MCF 10A (cell line): ENCODE measurements around the gene MYOC. TPM values are rescaled to one million over a fixed set of nuclear protein-coding genes. Genes with fewer than 3 reads are reported as not detected.

Experiments
- BruUV-seq: library from RNA; stranded (reverse); fragments of 400-500 nt; replicated peaks from 2 replicates; lab custom pipeline; 2021; lab: Mats Ljungman, UMichigan
- CTCF ChIA-PET: fragments of 300-600 bp; sonication (Branson Sonifier 250); formaldehyde crosslinking; extraction: SDS; loops from one replicate; lab custom pipeline; 2021; ENCODE audit warnings: antibody characterized with exemption, inconsistent platforms; lab: Yijun Ruan, JAX
- POLR2A ChIA-PET: fragments of 300-600, 350-650 bp; sonication (Branson Sonifier 250); formaldehyde crosslinking; extraction: SDS; loops from one replicate; lab custom pipeline; 2020; ENCODE audit warnings: antibody characterized with exemption, inconsistent platforms; lab: Yijun Ruan, JAX
- DNase-seq: peaks from one replicate; pipeline ENCODE4 v3.0.0-alpha.2; 2018; ENCODE audit not compliant: unreplicated experiment
- H3K27ac Mint-ChIP-seq: one replicate; pipeline ENCODE4 v1.8.0; 2022; ENCODE audit warnings: mild to moderate bottlenecking, low read depth, mixed read lengths; ENCODE audit not compliant: unreplicated experiment
- H3K27me3 Mint-ChIP-seq: one replicate; pipeline ENCODE4 v1.8.0; 2022; ENCODE audit warnings: mixed read lengths; ENCODE audit not compliant: insufficient read depth, unreplicated experiment
- H3K36me3 Mint-ChIP-seq: one replicate; pipeline ENCODE4 v1.8.0; 2022; ENCODE audit warnings: mild to moderate bottlenecking, moderate library complexity, mixed read lengths; ENCODE audit not compliant: insufficient read depth, unreplicated experiment
- H3K4me1 Mint-ChIP-seq: one replicate; pipeline ENCODE4 v1.8.0; 2022; ENCODE audit warnings: mixed read lengths; ENCODE audit not compliant: insufficient read depth, unreplicated experiment
- H3K4me3 Mint-ChIP-seq: one replicate; pipeline ENCODE4 v1.8.0; 2022; ENCODE audit warnings: mild to moderate bottlenecking, moderate library complexity, mixed read lengths; ENCODE audit not compliant: unreplicated experiment
- H3K9me3 Mint-ChIP-seq: one replicate; pipeline ENCODE4 v1.8.0; 2022; ENCODE audit warnings: mixed read lengths; ENCODE audit not compliant: unreplicated experiment
- intact Hi-C: fragments of 100-400 bp; cut with micrococcal nuclease; formaldehyde crosslinking; loops from 2 replicates; pipeline ENCODE4 v1.14.1; 2022
- total RNA-seq: library from RNA; stranded (reverse); gene quantifications from 2 replicates; pipeline ENCODE4 v1.2.3, GENCODE V29; 2022
- TF ChIP-seq, protein P1 (sequence below): fragments of 200-600 bp; IDR thresholded peaks from one replicate; pipeline ENCODE4 v1.8.0; 2022; ENCODE audit warnings: antibody characterized with exemption, mild to moderate bottlenecking; ENCODE audit not compliant: unreplicated experiment

MYOC gene
- total RNA-seq, 1 experiment from 2014 or later, result not detected

DNA sequence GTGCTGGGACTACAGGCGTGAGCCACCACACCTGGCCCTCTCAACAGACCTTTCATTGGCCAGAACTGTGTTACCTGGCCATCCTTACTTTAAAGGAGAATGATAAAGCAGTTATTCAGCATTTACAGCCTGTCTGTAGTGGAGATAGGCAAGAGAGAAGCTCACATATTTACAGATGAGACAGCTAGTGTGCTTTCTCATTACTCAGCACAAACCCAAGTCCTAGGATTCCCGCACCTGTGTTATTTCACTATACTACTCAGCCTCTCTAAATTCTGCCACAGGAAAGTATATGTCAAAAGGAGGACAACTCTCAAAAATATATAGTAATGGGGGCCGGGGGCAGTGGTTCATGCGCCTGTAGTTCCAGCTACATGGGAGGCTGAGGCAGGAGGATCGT lies 15.9 kb upstream of the MYOC start:
- H3K9me3 Mint-ChIP-seq, result no peaks in the 10 kb centered on the region
- no peak for DNase-seq
- ChIA-PET POLR2A (no interaction called here), CTCF (interaction anchor here (0.6 to 5.0 kb wide), 5 partner anchors 11 to 1979 kb away, joined by 3 to 20 read pairs (median 3); partner anchors contain the start of gene MYOCOS)
- no peaks in the 10 kb centered on the region for H3K27me3 Mint-ChIP-seq
- TF ChIP-seq, protein P1, sequence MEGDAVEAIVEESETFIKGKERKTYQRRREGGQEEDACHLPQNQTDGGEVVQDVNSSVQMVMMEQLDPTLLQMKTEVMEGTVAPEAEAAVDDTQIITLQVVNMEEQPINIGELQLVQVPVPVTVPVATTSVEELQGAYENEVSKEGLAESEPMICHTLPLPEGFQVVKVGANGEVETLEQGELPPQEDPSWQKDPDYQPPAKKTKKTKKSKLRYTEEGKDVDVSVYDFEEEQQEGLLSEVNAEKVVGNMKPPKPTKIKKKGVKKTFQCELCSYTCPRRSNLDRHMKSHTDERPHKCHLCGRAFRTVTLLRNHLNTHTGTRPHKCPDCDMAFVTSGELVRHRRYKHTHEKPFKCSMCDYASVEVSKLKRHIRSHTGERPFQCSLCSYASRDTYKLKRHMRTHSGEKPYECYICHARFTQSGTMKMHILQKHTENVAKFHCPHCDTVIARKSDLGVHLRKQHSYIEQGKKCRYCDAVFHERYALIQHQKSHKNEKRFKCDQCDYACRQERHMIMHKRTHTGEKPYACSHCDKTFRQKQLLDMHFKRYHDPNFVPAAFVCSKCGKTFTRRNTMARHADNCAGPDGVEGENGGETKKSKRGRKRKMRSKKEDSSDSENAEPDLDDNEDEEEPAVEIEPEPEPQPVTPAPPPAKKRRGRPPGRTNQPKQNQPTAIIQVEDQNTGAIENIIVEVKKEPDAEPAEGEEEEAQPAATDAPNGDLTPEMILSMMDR, result no peak
- H3K27ac Mint-ChIP-seq, result no peak overlapping the region
- intact Hi-C loops, result no loop called here
- peaks cover 5% of the 10 kb centered on the region for H3K36me3 Mint-ChIP-seq
- no TSS peak for BruUV-seq
- H3K4me1 Mint-ChIP-seq, result no peaks in the 10 kb centered on the region
- no peak overlapping the region for H3K4me3 Mint-ChIP-seq

DNA sequence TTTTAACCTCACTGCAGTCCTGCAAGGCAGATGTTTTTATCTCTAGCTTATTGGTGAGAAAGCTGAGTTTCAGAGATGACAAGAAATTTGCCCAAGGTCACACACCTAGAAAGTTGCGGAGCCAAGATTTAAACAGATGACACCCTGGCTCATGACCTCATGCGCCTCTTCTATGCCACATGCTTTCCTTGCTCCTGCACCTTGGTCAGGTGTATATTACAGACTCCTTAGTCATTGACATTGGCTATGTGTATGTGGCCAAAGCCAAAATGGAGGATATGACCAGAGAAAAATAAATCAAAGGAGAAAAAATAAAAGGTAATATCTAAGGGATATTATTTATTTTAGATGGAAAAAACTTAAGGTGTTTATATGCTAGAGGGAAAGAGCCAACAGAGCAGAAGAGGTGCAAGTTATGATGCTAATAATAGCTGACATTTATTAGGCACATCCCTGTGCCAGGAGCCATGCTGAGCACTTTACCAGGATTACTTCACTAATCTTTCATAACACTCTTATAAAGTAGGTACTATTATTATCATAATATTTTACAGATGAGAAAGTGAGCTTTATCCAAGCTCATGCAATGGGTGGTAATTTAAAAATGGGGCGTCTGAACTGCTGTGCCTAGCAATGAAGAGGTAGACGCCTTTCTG lies 13.8 kb upstream of the MYOC start:
- intact Hi-C loops, result no loop called here
- Mint-ChIP-seq H3K4me1 (no peaks in the 10 kb centered on the region), H3K9me3 (no peaks in the 10 kb centered on the region), H3K27ac (no peak overlapping the region), H3K4me3 (no peak overlapping the region), H3K36me3 (peaks cover 5% of the 10 kb centered on the region), H3K27me3 (no peaks in the 10 kb centered on the region)
- no TSS peak for BruUV-seq
- ChIA-PET CTCF (interaction anchor here (0.9 to 5.0 kb wide), 3 partner anchors 11 to 181 kb away, joined by 3 to 20 read pairs (median 5); partner anchors contain the start of gene PRRC2C), POLR2A (interaction anchor here (1.0 kb wide), 1 partner anchor 10 kb away, joined by 3 read pairs; no protein-coding TSS in a partner anchor)
- DNase-seq, result no peak
- TF ChIP-seq, protein P1, result no peak

DNA sequence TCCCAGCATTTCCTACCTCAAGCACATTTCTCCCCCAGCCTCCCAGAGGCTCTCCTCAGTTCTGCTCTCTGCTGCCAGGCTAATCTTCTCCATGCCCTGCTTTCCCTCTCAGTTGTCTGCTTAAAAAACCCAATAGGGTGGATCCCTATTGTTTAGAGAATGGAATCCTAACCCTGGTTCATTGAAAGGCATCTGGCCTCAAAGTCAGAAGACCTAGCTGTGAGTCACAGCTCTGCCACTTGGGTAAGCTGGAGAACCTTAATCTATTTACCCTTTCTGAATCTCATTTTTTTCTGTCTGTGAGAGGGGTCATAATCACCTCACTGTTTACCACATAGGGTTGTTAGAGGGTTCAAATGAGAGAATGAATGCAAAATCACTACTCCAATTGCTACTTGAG lies 12.5 kb upstream of the MYOC start:
- ChIA-PET CTCF (interaction anchor here (0.7 to 5.0 kb wide), 3 partner anchors 20 to 320 kb away, joined by 5 to 20 read pairs (median 5); no protein-coding TSS in a partner anchor), POLR2A (interaction anchor here (0.6 kb wide), 1 partner anchor 220 kb away, joined by 3 read pairs; no protein-coding TSS in a partner anchor)
- H3K36me3 Mint-ChIP-seq, result peaks cover 5% of the 10 kb centered on the region
- H3K9me3 Mint-ChIP-seq, result no peaks in the 10 kb centered on the region
- H3K27me3 Mint-ChIP-seq, result no peaks in the 10 kb centered on the region
- intact Hi-C loops, result no loop called here
- no peak overlapping the region for H3K27ac Mint-ChIP-seq
- BruUV-seq, result no TSS peak
- no peaks in the 10 kb centered on the region for H3K4me1 Mint-ChIP-seq
- no peak overlapping the region for H3K4me3 Mint-ChIP-seq
- TF ChIP-seq, protein P1, result no peak
- DNase-seq, result no peak

DNA sequence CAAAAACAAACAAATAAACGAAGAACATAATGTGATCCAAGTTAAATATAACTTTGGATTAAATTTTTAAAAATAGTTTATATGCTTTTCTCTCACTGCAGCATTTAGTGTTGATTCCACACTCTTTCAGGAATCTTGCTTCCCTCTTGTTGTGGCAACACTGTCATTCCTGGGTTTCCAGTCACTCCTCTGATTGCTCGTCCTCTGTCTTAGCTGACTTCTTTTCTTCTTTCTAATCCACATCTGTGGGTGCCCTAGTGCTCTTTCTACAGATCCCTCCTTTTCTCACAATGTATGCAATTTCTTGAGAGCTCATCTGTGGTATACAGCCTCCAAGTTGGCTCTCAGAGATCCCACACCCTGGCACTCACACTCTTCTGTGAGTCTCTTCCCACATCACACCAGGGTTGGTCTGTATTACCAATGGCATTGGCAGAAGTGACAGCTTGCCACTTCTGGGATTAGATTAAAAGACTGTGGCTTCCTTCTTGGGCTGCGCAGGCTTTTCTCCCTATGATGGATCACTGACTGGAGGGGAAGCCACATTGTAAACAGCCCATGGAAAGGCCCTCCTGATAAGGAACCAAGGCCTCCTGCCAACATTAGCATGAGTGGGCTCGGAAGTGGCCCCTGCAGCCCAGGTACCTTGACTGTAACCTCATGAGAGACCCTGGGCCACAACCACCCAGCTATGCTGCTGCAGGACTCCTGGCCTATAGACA lies 11.5 kb upstream of the MYOC start:
- no peak overlapping the region for H3K27ac Mint-ChIP-seq
- peaks cover 5% of the 10 kb centered on the region for H3K36me3 Mint-ChIP-seq
- TF ChIP-seq, protein P1, result no peak
- no peaks in the 10 kb centered on the region for H3K27me3 Mint-ChIP-seq
- BruUV-seq, result no TSS peak
- CTCF ChIA-PET, result interaction anchor here (0.8 to 1.6 kb wide), 4 partner anchors 10 to 19 kb away, joined by 3 to 8 read pairs (median 4); no protein-coding TSS in a partner anchor
- POLR2A ChIA-PET, result interaction anchor here (0.6 kb wide), 1 partner anchor 221 kb away, joined by 3 read pairs; no protein-coding TSS in a partner anchor
- intact Hi-C loops, result no loop called here
- H3K4me1 Mint-ChIP-seq, result no peaks in the 10 kb centered on the region
- DNase-seq, result no peak
- H3K9me3 Mint-ChIP-seq, result no peaks in the 10 kb centered on the region
- no peak overlapping the region for H3K4me3 Mint-ChIP-seq
